Activated T-cell treated with anti-CD3 and anti-CD28 coated beads for 1 hour (primary cell): ENCODE measurements around the gene CHMP1B.

ENCODE experiments used
- DNase-seq: peaks from one replicate; pipeline ENCODE4 v3.0.0-alpha.2; 2020; ENCODE audit warnings: low read depth

Gene CHMP1B

DNA sequence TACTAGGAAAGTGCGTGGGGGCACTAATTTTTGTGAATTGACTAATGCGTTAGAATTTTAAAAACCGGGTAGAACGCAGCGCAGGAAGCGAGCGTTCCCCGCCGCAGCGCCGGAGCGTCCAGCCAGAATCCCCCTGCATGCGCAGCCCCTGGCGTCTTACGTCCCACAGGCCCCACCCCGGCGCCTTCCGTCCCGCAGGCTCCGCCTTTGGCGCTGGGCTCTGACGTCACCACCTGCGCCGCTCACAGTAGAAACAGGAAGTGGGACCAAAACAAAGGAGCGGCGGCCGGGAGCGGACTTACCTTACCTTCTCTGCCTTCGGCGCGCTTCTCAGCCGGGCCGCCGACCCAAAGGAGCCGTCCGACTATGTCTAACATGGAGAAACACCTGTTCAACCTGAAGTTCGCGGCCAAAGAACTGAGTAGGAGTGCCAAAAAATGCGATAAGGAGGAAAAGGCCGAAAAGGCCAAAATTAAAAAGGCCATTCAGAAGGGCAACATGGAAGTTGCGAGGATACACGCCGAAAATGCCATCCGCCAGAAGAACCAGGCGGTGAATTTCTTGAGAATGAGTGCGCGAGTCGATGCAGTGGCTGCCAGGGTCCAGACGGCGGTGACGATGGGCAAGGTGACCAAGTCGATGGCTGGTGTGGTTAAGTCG, at the start of gene CHMP1B:
TSS of gene CHMP1B (plus strand) at position 268 of the 660 bp plus-strand sequence. CDS start at position 367, 99 bp downstream.
- peak; percentile 94 for DNase-seq

DNA sequence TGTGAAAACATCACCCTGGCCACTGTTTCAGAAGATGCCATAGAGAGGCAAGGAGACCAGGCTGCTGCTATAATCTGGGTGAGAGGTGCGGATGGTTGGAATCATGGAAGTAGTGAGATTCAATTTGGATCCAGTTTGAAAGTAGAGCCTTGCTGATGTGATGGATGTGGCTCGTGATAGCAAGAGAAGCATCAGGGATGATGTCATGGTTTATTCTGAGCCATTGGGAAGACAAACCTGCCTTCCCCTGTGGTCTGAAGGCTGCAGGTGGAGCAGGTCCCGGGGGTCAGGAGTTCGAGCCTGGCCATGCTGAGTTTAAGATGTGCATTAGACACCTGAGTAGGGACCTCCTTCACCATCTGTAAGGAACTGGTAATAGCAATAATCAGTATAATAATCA, 49.6 kb upstream of the CHMP1B start:
- no peak for DNase-seq

GRCh38 chr18:11802158-11802557, 49.1 kb upstream of the CHMP1B start:
- no peak for DNase-seq

DNA sequence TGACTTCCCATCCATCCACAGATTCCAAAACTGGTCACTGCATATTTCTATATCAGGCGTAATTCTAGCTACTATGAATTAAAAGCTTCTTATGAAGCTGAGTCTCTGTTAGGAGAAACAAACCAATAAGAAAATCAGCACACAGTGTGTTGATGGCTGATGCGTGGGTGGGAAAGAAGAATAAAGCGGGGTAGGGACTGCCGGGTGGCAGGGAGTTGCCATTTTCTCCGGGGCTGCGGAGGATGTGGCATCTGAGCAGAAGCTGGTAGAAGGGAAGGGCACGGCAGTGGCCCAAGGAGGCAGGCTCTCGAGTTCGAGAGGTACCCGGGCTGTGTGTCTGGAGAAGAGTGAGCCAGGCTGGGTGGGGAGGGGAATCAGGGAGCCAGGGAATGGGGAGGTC, 48.6 kb upstream of the CHMP1B start:
- no peak for DNase-seq

- DNase-seq, result no peak
Observed at GRCh38 chr18:11807233-11807632, 44.0 kb upstream of the CHMP1B start.

GRCh38 chr18:11808001-11808855, 43.0 kb upstream of the CHMP1B start:
- DNase-seq, result no peak

GRCh38 chr18:11809895-11810294, 41.3 kb upstream of the CHMP1B start:
- no peak for DNase-seq

DNA sequence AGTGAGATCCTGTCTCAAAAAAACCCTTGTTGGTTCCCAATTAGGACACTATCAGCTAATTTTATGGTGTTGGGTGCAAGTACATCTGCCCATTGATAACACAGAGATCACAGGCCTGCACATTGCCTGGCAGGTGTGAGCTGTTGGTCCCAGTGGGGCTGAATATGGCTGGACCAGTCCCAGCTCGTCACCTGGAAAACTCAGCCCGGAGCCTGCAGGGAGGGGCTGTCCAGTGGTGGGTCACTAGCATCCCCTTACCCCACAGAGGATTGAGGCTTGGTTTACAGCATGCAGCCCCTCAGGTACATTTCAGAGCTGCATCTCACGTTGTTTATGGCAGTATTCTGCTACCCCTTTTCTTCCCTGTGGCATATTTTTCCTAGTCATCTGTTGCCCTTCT, 40.8 kb upstream of the CHMP1B start:
- no peak for DNase-seq

DNA sequence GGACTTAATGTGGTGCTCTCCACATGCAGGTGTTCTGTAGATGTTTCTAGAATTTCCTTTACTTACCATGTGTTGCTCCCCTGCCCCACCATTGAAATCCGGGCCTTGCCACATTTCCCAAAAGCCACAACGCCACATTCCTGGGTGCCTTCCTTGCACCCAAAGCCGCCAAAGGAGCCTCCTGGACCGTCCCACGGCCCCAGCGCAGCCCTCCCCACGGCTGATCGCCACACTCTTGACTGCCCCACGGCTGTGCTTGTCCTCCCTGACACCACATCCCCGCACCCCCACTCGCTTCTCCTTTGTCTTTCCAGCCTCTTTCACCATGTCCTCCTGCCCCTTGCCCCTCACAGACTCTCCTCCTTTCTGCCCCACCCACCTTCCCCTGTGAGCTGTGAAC, 40.2 kb upstream of the CHMP1B start:
- no peak for DNase-seq

DNA sequence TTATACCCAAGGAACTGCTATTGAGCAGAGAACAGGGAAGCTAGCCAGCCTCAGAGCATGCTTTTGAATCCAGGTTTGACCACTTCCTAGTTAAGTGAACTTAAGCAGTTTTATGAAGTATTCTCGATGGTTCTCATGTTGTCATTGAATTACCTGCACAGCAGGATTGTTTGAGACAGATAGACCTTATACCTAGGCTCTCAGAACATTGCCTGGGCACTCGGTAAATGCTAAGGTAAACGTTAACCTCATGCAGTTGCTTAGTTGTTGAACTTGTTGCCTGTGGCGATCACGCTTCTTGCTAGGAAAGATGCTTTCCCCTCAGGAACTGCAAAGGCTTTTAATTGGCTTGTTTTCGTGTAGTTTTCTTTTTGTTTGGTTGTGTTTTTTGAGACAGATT, 34.0 kb upstream of the CHMP1B start:
- no peak for DNase-seq

DNA sequence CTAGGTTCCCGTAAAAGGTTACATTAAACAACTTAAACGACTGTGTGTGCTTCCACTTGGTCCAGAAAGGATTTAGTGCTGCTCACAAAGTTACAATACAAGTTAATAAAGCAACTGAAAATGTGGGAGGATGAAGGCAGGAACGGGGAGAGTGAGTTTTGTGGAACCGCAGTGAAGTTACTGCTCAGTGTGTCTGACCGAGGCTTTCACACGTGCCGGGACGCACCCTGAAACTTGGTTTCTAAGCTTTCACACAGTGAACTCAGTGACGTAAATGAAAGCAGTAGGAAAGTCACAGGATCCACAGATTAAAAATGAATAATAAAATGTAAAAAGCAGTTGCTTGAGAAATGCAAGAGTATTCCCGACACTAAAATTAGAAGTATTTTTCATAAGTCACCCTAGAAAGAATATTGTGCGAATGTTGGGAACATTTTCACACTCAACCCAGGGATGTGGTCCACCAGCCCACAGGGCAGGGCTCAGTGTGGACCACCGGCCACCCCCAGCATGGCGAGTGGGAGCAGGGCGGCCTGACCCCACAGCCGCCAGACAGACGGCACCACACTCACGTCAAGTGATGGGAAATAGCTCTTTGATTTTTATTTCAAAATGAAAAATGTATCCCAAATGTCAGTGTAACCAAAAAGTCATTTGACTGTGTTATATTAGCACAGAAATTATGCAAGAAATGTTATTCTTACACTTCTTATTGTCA, 32.6 kb upstream of the CHMP1B start:
- DNase-seq, result no peak

- DNase-seq, result no peak
Observed at GRCh38 chr18:11819938-11820337, 31.3 kb upstream of the CHMP1B start.

GRCh38 chr18:11820697-11821096, 30.5 kb upstream of the CHMP1B start:
- DNase-seq, result no peak

- DNase-seq, result no peak
Observed at GRCh38 chr18:11821208-11821607, 30.0 kb upstream of the CHMP1B start.

GRCh38 chr18:11821643-11822237, 29.5 kb upstream of the CHMP1B start:
- no peak for DNase-seq

DNA sequence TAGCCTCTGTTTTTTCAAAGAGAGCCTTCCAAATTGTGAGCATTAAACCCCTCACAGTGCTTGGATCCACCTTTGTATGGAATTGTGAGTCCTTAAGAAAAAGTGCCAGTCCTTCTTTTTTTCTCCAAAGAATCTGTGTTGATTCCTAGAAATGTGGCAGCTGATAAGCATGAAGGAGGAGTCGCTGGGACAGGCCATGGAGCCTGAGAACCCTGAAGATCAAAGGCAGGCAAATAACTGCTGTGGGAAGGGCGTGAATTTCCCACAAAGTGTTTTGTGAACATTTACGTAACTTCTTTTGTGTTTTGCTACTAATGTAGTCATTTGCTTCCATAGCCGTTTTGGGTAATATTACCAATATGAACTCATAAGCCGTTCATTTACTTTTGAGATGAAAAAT, 27.7 kb upstream of the CHMP1B start:
- DNase-seq, result no peak

- DNase-seq, result no peak
Observed at GRCh38 chr18:11826836-11827235, 24.4 kb upstream of the CHMP1B start.

GRCh38 chr18:11828786-11829432, 22.3 kb upstream of the CHMP1B start:
- no peak for DNase-seq

DNA sequence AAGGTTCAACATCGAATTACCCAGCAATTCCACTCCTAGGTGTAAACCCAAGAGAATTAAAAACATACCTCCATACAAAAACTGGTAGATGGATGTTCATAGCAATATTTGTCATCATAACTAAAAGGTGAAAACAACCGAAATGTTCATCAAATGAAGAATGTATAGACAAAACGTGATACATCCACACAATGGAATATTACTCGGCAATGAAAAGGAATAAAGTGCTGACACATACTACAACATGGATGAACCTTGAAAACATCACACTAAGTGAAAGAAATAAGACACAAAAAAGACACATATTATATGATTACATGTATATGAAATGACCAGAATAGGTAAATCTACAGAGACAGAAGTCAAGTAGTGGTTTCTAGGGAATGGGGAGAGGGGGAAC, 20.6 kb upstream of the CHMP1B start:
- DNase-seq, result no peak

DNA sequence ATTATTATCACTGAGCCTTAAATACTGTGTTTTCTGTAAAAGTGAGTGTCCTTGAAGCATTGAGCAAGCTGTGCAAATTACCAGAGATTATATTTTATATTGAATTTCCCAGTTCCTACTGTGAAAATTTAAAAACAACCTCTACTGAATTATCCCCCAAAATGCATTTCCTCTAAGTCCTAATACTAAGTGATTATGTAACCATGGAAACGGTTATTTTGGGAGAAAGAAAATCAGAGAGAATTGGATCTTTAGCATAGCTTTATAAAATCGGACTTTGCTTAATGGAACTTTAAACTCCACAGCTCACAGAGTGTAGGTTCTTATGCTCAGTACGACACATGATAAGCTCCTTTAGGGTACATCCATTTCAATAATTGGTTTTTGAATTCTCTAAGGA, 19.3 kb upstream of the CHMP1B start:
- no peak for DNase-seq

- DNase-seq, result no peak
Observed at GRCh38 chr18:11834772-11835171, 16.4 kb upstream of the CHMP1B start.

GRCh38 chr18:11839556-11839955, 11.7 kb upstream of the CHMP1B start:
- no peak for DNase-seq
